Osteocyte (in vitro differentiated cells): Measurements from ENCODE around the gene OR10G8. TPM values are rescaled to one million over a fixed set of nuclear protein-coding genes. Genes with fewer than 3 reads are reported as not detected.

Experiments
- DNase-seq: peaks from one replicate; pipeline ENCODE4 v3.0.0; 2021; ENCODE audit warnings: mixed read lengths; ENCODE audit not compliant: unreplicated experiment; ENCODE audit errors: extremely low spot score
- H3K27ac Mint-ChIP-seq: one replicate; pipeline ENCODE4 v1.8.0; 2021; ENCODE audit warnings: mild to moderate bottlenecking, mixed read lengths; ENCODE audit not compliant: unreplicated experiment
- H3K27me3 Mint-ChIP-seq: one replicate; pipeline ENCODE4 v1.8.0; 2021; ENCODE audit warnings: mixed read lengths; ENCODE audit not compliant: unreplicated experiment
- H3K36me3 Mint-ChIP-seq: one replicate; pipeline ENCODE4 v1.8.0; 2021; ENCODE audit warnings: mixed read lengths; ENCODE audit not compliant: unreplicated experiment
- H3K4me1 Mint-ChIP-seq: one replicate; pipeline ENCODE4 v1.8.0; 2021; ENCODE audit warnings: mixed read lengths; ENCODE audit not compliant: unreplicated experiment
- H3K4me3 Mint-ChIP-seq: one replicate; pipeline ENCODE4 v1.8.0; 2021; ENCODE audit warnings: mild to moderate bottlenecking, moderate library complexity, mixed read lengths; ENCODE audit not compliant: unreplicated experiment
- H3K9me3 Mint-ChIP-seq: one replicate; pipeline ENCODE4 v1.8.0; 2021; ENCODE audit warnings: mixed read lengths; ENCODE audit not compliant: unreplicated experiment
- total RNA-seq: library from RNA; stranded (reverse); gene quantifications from 2 replicates; pipeline ENCODE4 v1.2.1, GENCODE V29; 2021
- TF ChIP-seq, protein P1 (sequence below): fragments of 200-600 bp; sonication (generic); IDR thresholded peaks from 2 replicates; pipeline ENCODE4 v1.5.0; 2021; ENCODE audit warnings: antibody characterized with exemption, mild to moderate bottlenecking, moderate library complexity

OR10G8 gene
- total RNA-seq, 1 donor from 2014 or later, result not detected

GRCh38 chr11:124052966-124053365 is 26.4 kb downstream of the OR10G8 start:
- no peak for DNase-seq
- peaks cover 6% of the 10 kb centered on the region for H3K27me3 Mint-ChIP-seq
- no peak overlapping the region for H3K27ac Mint-ChIP-seq
- H3K4me1 Mint-ChIP-seq, result no peaks in the 10 kb centered on the region
- H3K4me3 Mint-ChIP-seq, result no peak overlapping the region
- TF ChIP-seq, protein P1, sequence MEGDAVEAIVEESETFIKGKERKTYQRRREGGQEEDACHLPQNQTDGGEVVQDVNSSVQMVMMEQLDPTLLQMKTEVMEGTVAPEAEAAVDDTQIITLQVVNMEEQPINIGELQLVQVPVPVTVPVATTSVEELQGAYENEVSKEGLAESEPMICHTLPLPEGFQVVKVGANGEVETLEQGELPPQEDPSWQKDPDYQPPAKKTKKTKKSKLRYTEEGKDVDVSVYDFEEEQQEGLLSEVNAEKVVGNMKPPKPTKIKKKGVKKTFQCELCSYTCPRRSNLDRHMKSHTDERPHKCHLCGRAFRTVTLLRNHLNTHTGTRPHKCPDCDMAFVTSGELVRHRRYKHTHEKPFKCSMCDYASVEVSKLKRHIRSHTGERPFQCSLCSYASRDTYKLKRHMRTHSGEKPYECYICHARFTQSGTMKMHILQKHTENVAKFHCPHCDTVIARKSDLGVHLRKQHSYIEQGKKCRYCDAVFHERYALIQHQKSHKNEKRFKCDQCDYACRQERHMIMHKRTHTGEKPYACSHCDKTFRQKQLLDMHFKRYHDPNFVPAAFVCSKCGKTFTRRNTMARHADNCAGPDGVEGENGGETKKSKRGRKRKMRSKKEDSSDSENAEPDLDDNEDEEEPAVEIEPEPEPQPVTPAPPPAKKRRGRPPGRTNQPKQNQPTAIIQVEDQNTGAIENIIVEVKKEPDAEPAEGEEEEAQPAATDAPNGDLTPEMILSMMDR, result no peak
- no peaks in the 10 kb centered on the region for H3K9me3 Mint-ChIP-seq
- no peaks in the 10 kb centered on the region for H3K36me3 Mint-ChIP-seq

DNA sequence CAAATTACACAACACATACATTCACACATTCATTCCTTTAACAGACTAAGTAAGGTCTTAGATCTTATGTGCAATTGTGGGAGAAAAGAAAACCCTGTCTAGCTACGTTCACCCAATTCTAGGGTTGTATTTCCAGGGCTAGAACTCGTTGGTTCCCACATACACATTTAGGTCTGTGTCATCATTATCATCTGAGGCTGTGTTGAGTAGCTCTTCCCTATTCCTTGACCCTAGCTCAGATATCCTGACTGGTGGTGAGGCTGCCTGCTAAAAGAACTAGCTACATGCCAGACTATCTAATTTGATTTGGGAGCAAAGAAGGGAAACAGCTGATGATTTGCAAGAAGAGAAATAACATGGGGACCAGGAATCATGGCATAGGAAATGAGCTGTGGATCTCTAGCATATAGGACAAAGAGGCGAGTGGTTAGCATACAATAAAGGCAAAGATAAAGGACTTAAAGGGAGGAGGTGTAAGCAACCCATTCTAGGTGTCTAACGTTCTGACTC is 42.1 kb downstream of the OR10G8 start:
- H3K4me1 Mint-ChIP-seq, result peaks cover 3% of the 10 kb centered on the region
- no peaks in the 10 kb centered on the region for H3K9me3 Mint-ChIP-seq
- TF ChIP-seq, protein P1, result no peak
- H3K27ac Mint-ChIP-seq, result no peak overlapping the region
- no peaks in the 10 kb centered on the region for H3K36me3 Mint-ChIP-seq
- H3K27me3 Mint-ChIP-seq, result peaks cover 48% of the 10 kb centered on the region
- no peak overlapping the region for H3K4me3 Mint-ChIP-seq
- no peak for DNase-seq

DNA sequence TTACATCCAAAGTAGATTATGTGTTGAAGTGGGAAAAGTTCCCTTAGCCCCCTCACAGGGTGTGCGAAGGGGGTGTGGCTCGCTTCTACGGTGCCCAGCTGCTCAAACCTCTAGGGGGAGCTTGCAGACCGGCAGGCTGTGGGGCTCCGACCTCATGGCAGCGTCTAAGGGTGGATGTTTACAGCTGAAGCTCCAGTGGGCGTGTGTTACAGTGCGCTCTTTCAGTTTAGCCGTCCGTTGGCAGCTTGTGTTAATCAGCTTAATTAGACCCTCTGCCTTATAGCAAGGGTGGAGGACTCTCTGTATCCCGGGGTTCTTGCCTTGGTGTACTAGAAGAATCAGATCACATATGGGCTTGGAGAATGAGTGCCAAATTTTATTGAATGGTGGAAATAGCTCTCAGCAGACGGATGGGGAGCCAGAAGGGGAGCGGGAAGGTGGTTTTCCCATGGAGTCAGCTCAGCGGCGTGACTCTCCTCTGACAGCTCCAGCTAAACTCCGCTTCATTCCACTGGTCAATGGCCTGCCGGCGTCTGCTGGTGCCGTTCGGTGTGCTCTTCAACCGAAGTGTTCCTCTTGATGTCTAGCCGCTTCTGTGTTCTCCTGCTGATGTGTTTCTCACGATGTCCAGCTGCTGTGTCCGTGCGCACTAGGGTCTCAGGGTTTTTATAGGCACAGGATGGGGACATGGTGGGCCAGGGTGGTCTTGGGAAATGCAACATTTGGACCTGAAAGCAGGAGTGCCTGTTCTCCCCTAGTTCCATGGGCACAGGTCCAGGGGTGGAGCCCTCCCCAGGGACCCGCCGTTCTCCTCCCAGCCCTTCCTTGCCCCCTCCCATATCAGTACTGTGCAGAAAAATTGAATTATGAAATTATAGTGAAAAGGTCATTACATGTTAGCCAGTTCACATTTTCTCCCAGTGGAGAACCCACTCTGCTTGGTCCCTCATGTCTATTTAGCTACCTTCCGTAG is 43.1 kb downstream of the OR10G8 start:
- no peak for DNase-seq
- H3K4me1 Mint-ChIP-seq, result peaks cover 3% of the 10 kb centered on the region
- peaks cover 45% of the 10 kb centered on the region for H3K27me3 Mint-ChIP-seq
- no peaks in the 10 kb centered on the region for H3K9me3 Mint-ChIP-seq
- no peaks in the 10 kb centered on the region for H3K36me3 Mint-ChIP-seq
- no peak overlapping the region for H3K27ac Mint-ChIP-seq
- H3K4me3 Mint-ChIP-seq, result no peak overlapping the region
- TF ChIP-seq, protein P1, result peak; percentile 53

DNA sequence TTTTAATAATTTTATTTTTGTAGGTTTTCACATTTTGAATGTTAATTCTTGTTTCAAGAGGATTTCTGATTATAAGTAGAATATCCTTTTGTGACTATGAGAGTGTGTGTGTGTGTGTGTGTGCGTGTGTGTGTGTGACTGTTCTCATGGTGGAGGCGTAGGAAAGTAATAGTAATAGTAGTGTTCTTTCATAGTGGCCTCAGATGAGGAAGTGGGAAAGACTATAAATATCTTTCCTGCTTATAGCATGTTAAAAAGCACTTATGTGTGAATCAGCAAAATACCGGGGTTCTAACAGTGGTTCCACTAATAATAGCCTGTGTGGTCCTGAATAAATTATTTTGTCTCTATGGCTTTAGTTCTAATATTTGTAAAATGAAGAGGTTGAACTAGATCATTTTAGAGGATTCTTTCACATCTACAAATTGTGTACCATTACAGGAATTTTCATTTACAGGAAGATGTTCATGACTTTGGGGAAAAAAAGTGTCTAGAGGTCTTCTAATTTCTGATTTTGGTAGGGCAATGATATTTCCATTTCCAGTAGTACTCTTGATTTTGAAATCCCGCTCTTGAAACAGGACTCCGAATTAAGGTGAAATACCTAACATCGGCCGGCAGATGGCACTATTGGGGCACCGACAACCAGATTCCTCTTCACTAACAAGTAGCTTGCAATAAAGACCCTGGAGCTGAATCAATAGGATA is 44.5 kb downstream of the OR10G8 start:
- TF ChIP-seq, protein P1, result peak; percentile 85
- no peaks in the 10 kb centered on the region for H3K9me3 Mint-ChIP-seq
- no peak overlapping the region for H3K27ac Mint-ChIP-seq
- H3K36me3 Mint-ChIP-seq, result no peaks in the 10 kb centered on the region
- no peak overlapping the region for H3K4me3 Mint-ChIP-seq
- no peak for DNase-seq
- peaks cover 41% of the 10 kb centered on the region for H3K27me3 Mint-ChIP-seq
- H3K4me1 Mint-ChIP-seq, result peaks cover 3% of the 10 kb centered on the region

- Mint-ChIP-seq H3K36me3 (no peaks in the 10 kb centered on the region), H3K27me3 (peaks cover 38% of the 10 kb centered on the region), H3K9me3 (no peaks in the 10 kb centered on the region), H3K4me1 (peaks cover 3% of the 10 kb centered on the region), H3K27ac (no peak overlapping the region), H3K4me3 (no peak overlapping the region)
- TF ChIP-seq, protein P1, result peak; percentile 1
- DNase-seq, result no peak
Measured at GRCh38 chr11:124071623-124071948, 45.0 kb downstream of the OR10G8 start.
